A549 (cell line): ENCODE results near the gene OTX1.

Experiments used
- BCL3 ChIP-seq: fragments of >200 bp; sonication (Bioruptor Twin); formaldehyde crosslinking; IDR thresholded peaks from 3 replicates; pipeline ENCODE4 v1.6.1; 2016
- CTCF ChIP-seq: fragments of >200 bp; sonication (Bioruptor Twin); formaldehyde crosslinking; IDR thresholded peaks from 3 replicates; pipeline ENCODE4 v1.5.1; 2016
- HDAC2 ChIP-seq: fragments of 200-600 bp; sonication (generic); IDR thresholded peaks from 2 replicates; pipeline ENCODE4 v1.6.1; 2016
- JUNB ChIP-seq: fragments of >200 bp; sonication (Bioruptor Twin); formaldehyde crosslinking; IDR thresholded peaks from 2 replicates; pipeline ENCODE4 v1.6.1; 2016
- MAFK ChIP-seq: fragments of 450-650 bp; IDR thresholded peaks from 2 replicates; pipeline ENCODE4 v1.6.1; 2014; ENCODE audit not compliant: partially characterized antibody
- MAX ChIP-seq: IDR thresholded peaks from 2 replicates; pipeline ENCODE4 v1.6.1; 2012
- PBX3 ChIP-seq: IDR thresholded peaks from 2 replicates; pipeline ENCODE4 v1.6.1; 2012
- RAD21 ChIP-seq, 2 experiments: fragments of >200 bp in 1 of 2; sonication (Bioruptor Twin) in 1 of 2; formaldehyde crosslinking in 1 of 2; IDR thresholded peaks in 1 of 2; conservative IDR thresholded peaks in 1 of 2; 2 replicates in 1 of 2; 3 replicates in 1 of 2; pipeline ENCODE4 v1.6.1; 2012 to 2018; ENCODE audit warnings: inconsistent platforms in 1 of 2
- RCOR1 ChIP-seq: fragments of 150-350 bp; IDR thresholded peaks from 2 replicates; pipeline ENCODE4 v1.6.1; 2014; ENCODE audit warnings: antibody characterized with exemption, low read length, low read depth
- REST ChIP-seq: fragments of 200-600 bp; sonication (generic); IDR thresholded peaks from 2 replicates; pipeline ENCODE4 v1.6.1; 2016; ENCODE audit warnings: antibody characterized with exemption, mild to moderate bottlenecking, moderate library complexity
- RFX5 ChIP-seq: fragments of 450-650 bp; IDR thresholded peaks from 2 replicates; pipeline ENCODE4 v1.7.1; 2014; ENCODE audit warnings: antibody characterized with exemption, mild to moderate bottlenecking, moderate library complexity
- ZC3H11A ChIP-seq: fragments of 450-650 bp; IDR thresholded peaks from 2 replicates; pipeline ENCODE4 v1.6.1; 2014; ENCODE audit warnings: antibody characterized with exemption, mild to moderate bottlenecking
- ZFP36 ChIP-seq: fragments of 450-650 bp; IDR thresholded peaks from 2 replicates; pipeline ENCODE4 v1.6.1; 2014; ENCODE audit warnings: borderline replicate concordance; ENCODE audit not compliant: partially characterized antibody

- TF ChIP-seq PBX3 (no peak), CTCF (no peak), ZFP36 (no peak), REST (no peak), HDAC2 (no peak), MAX (no peak), JUNB (no peak), RAD21 (conservative IDR thresholded peaks at IDR 0.05 in 1 of 2, IDR thresholded peaks at IDR 0.05 in 1 of 2) (no peak), RCOR1 (no peak), MAFK (peak; percentile 49), BCL3 (no peak), RFX5 (no peak), ZC3H11A (no peak)
These were observed 32.2 kb upstream of the OTX1 start for GRCh38 chr2:63018439-63018838.
